Activated CD8-positive, alpha-beta memory T cell treated with anti-CD3 and anti-CD28 coated beads for 36 hours (primary cell): ENCODE results near the gene SMURF1. TPM values are rescaled to one million over a fixed set of nuclear protein-coding genes. Genes with fewer than 3 reads are reported as not detected.

Source experiments
- CTCF ChIA-PET: fragments of 350-600 bp; sonication (Branson Sonifier 250); formaldehyde crosslinking; loops from one replicate; lab custom pipeline; 2021; ENCODE audit warnings: antibody characterized with exemption; lab: Charles Lee
- POLR2A ChIA-PET: fragments of 350-600 bp; sonication (Branson Sonifier 250); formaldehyde crosslinking; loops from one replicate; lab custom pipeline; 2021; ENCODE audit warnings: antibody characterized with exemption; lab: Charles Lee
- total RNA-seq, 2 experiments: library from RNA; stranded (reverse); gene quantifications; one replicate each; pipeline ENCODE4 v1.2.3, GENCODE V29; 2021

SMURF1 gene
- total RNA-seq, 2 experiments from 2014 or later = 14.0 to 14.4 TPM

DNA sequence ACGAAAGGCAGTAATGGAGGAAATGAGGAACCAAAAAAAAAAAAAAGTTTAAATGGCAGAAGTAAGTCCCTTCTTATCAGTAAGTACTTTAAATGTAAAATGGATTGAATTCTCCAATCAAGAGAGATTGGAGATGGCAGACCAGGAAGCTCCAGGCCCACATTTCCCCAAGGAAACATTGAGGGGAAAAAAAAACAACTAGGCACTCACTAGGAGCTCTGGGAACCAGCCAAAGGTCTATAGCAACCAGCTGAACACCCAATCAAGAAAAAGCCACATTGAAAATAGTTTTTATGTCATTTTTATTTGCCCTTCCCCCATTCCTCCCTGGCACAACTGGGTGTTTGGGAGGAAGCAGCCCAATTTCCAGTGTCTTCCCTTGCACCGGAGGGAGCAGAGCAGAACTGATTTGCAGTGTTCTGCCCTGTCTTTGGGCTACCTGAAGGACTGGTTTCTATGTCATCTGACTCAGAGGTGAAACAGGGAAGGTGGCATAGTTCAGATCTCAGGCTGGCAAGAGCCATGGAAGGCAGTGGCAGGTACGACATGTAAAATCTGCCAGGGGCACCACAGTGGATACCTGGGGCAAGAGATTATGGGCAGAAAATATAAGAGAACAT lies 121.9 kb downstream of the SMURF1 start:
- POLR2A ChIA-PET = interaction anchor here (0.6 kb wide), 1 partner anchor 120 kb away, joined by 3 read pairs; no protein-coding TSS in a partner anchor
- CTCF ChIA-PET = interaction anchor here (0.9 kb wide), 1 partner anchor 17 kb away, joined by 3 read pairs; no protein-coding TSS in a partner anchor

DNA sequence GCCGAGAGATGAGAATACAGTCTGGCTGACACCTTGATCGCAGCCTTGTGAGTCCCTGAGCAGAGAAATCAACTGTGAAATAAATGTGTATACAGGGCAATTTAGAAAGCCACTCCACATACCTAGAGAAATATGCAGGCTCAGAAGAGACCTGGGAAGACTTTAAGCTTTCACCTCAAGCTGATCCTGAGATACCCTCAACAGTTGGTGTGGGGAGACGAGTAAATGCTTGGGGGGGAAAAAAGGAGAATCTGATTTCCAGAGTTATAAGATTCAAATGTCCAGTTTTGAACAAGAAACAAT lies 123.5 kb downstream of the SMURF1 start:
- ChIA-PET POLR2A (no interaction called here), CTCF (no interaction called here)

DNA sequence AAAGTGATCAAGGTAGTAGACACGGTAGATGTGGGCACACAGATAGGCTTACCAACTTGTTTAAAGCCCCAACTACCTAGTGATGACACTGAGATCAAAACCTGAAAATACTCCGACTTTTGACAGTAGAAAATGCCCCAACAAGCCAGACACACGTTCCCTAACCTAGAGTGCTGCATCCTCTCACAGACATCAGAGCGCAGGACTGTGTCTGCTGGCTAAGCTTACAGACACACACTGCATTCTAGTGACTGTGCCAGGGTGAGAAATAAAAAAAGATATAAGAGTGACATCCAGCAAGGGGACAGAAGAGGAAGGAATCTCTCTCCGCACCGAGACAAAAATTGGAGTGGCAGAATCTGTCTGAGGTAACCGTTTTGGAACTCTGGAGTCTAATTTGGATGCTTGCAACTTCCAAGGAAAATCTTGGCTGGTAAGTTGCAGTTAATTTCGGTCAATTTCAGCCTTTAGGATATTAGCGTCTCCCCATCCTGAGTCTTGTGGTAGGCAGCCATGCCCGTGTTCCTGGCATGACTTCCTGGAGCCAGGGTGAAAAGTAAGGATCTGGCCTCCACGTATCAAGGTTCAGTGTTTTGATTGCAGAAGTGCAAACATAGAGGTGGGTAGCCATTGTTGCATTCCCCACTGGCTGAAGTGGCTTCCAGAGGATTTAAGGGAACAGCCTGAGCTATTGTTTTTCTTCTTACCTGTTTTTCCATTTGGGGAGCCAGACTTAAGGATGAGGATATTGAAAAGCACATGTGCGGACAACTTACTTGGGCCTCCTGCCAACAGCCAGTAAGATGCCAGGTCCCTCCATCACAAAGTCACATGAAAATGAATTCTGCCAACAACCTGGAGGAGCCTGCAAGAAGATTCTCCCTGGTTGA lies 124.1 kb downstream of the SMURF1 start:
- ChIA-PET POLR2A (no interaction called here), CTCF (no interaction called here)

DNA sequence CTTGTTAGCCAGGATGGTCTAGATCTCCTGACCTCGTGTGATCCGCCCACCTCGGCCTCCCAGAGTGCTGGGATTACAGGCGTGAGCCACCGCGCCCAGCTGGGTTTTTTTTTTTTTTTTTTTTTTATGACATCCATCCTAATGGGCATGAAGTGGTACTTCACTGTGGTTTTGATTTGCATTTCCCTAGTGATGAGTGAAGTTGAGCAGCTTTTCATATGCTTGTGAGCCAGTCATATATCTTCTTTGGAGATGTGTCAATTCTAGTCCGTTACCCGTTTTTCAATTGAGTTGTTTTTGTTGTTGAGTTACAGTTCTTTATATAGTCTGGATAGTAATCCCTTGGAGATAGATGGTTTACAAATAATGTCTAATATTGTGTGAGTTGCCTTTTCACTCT lies 127.7 kb downstream of the SMURF1 start:
- CTCF ChIA-PET = no interaction called here

DNA sequence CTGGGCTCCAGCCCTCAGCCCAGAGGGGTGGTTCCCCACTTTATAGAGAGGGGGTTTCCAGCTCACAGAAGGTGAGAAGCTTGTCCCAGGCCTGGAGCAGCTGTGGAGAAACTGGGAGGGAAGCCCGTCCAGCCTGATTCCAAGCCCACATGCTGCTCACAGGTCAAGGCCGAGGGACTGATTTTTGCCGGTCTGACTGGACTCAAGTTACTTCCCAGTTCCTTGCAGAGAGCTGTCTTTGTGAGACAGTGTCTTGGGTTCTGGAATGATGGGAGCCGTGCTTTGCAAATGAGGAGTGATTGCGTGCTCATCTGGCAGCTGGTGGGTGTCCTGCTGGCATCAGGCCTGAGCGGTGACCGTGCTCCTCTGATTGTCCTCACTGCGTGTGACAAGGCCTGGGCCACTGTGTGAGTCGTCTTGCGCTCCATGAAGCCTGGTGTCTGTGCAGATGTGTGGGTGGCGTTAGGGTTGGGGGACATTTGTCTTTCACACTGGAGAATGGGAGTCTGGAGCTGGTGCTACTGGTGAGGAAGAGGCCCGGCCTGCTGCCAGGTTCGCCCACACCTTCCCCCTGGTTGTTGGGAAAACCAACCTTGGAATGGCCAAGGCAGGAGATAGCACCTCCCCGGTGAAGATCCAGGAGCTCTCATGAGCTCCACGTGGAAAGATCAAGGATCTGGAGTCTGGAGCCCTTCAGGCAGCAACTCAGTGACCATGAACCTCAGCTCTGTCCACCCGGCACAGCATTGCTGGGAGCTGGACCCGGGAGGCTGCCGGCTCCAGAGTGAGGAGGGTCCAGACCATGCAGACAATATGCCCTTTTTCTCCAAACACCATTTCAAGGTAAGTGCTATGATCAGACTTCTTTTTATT lies 129.6 kb downstream of the SMURF1 start:
- CTCF ChIA-PET = no interaction called here
- POLR2A ChIA-PET = no interaction called here

More for the DNA sequence above, 127.7 kb downstream of the SMURF1 start:
- POLR2A ChIA-PET = interaction anchor here (0.6 kb wide), 2 partner anchors 19 to 313 kb away, joined by 3 to 7 read pairs; no protein-coding TSS in a partner anchor

DNA sequence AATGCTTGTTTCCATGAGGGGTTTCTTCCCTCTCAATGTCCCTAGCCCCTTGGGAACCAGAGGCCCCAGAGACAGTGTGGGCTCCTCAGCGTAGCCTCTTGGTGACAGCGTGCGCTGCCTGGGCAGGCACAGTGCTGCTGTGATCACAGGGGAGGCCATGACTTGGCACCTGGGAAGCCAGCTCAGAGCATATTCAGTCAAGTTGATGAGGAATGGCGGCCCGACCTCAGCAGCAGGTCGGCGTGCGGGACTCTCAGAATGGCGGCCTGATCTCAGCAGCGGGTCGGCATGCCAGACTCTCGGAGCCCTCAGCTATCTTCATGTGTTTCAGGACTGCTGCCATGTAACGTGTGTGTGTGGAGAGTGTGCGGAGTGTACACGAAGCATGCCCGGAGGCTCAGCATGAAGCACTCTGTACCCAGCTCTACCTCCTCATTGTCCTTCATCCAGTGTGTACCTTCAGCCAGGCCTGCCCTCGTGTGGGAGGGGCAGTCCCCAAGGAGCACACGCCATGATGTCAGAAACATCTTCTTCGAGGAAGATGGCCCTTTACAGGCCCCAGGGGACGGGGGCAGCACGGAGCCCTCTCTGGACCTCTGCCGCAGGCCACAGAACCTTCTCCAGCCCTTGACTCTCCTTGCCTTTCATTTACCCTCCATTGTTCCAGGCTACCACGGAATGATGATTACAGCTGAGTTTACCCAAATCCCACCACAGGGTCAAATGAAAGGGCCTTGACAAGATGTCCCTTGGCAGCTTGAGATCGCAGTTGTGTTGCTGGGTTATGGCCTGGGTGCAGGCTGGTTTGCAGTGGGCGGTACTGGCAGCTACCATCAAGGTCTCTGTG lies 130.4 kb downstream of the SMURF1 start:
- ChIA-PET CTCF (no interaction called here), POLR2A (no interaction called here)

DNA sequence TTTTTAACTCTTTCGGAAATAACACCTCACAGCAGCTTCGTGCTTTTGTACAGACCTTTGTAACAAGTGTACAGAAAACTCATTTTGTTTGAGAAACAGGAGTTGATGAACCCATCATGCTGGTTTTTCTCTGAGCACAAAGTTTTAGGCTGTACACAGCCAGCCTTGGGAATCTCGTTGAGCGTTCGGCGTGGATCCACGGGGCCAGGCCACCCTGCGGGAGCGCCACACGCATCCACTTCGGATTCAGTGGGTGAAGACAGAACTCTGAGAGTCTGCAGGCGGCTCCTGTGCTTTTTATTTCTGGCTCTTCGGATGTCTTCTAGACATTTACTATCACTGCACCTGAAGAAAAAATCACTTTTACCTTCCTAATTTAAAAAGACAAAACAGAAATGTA lies 131.2 kb downstream of the SMURF1 start:
- ChIA-PET CTCF (no interaction called here), POLR2A (no interaction called here)

DNA sequence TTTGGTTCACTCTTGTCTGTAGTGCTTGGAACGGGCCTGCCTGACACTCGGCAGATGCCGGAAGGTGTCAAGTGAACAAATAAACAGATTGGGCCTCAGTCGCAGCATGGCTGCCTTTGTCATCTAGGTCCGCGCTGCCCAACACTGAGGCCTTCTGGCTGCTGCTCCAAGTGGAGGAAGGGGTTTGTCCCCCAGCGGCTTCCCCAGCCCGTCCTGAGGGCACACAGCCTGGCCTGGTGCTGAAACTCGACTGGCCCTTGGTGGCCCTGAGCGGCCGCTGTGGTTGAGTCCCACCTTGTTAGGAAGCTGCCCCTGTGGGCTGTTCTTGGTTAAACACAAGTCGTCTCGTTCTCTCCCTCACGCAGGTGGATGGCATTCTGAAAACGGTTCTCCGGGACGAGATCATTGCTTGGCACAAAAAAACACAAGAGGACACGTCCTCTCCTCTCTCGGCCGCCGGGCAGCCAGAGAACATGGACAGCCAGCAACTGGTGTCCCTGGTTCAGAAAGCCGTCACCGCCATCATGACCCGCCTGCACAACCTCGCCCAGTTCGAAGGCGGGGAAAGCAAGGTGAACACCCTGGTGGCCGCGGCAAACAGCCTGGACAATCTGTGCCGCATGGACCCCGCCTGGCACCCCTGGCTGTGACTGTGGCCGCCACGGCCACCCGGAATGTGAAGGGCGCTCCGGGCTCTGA lies 132.1 kb downstream of the SMURF1 start:
- POLR2A ChIA-PET = no interaction called here
- CTCF ChIA-PET = no interaction called here

DNA sequence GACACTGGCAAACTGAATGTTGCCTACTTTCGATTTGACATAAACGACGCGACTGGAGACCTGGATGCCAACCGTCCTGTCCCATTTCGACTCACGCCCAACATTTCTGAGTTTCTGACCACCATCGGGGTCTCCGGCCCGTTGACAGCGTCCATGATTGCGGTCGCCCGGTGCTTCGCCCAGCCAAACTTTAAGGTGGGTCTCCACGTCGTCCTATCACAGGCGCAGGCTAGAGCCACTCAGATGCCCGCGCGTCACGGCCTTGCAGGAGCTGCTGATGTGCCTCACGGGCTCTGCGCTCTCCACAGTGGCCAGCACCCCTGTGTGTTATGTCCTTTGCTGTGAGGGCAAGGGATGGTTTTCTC lies 132.6 kb downstream of the SMURF1 start:
- ChIA-PET CTCF (no interaction called here), POLR2A (no interaction called here)

DNA sequence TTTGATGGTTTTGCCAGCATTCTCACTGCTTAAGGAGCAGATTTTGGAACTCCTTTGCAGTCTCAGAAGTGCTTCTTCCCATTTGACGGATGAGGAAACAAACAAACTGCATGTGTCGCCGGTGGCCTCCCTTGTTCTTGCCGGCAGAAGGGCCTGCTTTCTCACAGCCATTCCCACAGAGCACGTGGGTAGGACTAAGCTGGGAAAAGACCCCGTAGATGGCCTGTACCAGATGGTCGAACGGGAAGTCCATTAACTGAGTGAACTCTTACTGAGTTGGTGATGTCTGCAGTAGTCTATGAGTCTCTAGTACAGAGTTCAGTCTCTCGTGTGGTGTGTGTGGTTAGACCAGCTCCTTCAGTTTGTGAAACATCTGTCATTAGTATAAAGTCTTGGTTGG lies 133.6 kb downstream of the SMURF1 start:
- CTCF ChIA-PET = no interaction called here
- POLR2A ChIA-PET = no interaction called here

DNA sequence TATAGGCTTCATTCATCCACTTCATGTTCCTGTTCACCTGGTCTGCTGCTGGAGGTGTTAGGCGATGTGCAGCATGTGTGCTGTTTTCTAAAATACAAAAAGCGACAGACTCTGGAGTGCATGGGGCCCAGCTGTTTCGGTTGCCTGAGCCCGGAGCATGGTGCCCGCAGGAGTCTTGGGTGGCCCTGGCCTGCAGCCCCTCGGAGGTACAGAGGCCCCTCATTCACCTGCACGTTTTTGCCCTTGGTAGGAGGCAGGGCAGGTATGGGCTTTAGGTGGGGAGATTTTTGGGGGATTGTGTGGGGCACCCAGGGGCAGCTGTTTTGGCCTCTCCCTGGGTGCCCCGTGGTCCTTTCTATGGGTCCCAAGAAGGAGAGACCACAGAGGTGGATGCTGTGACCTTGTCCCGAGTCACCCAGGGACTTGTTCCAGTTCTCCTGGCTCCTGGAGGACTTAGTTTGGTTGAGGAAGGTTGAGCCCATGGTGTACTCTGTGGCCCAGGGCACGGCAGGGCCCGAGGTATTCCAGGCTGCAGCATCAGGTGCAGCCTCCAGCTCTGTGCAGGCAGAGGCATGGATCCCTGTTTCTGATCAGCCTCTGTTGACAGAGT lies 134.9 kb downstream of the SMURF1 start:
- POLR2A ChIA-PET = no interaction called here
- CTCF ChIA-PET = no interaction called here

DNA sequence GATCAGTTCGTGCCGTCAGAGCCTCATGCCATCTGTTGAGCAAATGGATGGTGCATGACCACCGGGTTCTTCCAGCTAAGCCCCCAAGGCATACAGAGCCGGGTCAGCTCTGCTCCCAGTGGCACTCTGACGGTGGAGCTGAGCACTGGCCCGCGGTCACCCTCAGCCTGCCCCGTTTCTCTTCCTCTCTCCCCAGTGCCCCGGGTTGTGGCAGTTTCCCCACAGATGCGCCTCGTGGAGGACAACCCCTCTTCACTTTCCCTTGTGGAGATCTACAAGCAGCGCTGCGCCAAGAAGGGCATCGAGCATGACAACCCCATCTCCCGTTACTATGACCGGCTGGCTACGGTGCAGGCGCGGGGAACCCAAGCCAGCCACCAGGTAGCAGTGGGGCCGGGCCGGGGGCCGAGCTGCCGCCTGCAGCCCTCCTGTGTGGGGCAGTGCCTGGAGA lies 135.7 kb downstream of the SMURF1 start:
- CTCF ChIA-PET = no interaction called here

DNA sequence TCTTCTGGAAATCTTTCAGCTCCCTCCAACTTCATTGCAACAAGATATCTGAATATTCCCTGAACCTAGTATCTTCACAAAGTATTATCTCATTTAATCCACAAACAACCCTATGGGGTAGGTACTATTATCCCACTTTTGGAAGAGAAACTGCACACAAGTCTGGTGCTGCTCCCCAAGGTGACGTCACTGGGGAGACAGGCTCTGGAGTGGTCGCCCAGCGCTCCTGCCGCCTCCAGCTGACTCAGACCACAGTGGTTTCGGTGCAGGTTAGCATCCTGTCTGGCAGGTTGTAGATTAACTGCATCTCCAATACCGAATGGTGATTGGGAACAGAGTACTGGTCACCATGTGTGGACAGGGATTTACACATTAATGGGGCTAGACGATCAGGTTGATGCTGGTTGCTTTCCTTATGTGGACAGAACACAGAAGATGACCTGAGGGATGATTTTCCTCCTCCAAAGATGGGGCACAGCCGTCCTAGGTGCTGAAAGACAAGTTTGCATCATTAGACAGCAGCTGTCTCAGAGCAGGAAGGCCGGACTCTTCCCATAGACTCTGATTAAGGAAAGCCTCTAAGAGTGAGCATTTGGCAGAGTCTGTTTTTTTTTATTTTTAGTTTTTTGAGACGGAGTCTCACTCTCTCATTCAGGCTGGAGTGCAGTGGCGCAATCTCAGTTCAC lies 137.0 kb downstream of the SMURF1 start:
- POLR2A ChIA-PET = no interaction called here
- CTCF ChIA-PET = no interaction called here

More for the DNA sequence above, 135.7 kb downstream of the SMURF1 start:
- POLR2A ChIA-PET = no interaction called here

DNA sequence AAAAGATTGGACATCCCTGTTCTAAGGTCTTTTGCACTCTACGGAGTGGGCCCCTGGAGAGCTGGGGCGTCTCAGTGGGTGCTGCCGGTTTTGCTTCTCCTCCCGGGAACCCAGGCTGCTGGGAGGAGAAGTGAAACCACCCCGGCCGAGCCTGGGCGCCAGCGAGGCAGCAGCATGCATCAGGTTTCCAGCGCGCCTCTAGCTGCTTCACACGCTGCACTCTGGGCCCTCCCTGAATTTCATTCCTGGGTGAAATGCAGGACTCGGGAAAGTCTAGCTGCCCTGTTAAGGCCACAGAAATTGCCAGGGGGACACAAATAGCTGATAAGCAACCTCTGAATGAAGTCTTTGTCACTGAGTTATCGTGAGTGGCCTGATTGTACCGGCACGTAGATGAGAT lies 138.1 kb downstream of the SMURF1 start:
- CTCF ChIA-PET = no interaction called here
- POLR2A ChIA-PET = no interaction called here

DNA sequence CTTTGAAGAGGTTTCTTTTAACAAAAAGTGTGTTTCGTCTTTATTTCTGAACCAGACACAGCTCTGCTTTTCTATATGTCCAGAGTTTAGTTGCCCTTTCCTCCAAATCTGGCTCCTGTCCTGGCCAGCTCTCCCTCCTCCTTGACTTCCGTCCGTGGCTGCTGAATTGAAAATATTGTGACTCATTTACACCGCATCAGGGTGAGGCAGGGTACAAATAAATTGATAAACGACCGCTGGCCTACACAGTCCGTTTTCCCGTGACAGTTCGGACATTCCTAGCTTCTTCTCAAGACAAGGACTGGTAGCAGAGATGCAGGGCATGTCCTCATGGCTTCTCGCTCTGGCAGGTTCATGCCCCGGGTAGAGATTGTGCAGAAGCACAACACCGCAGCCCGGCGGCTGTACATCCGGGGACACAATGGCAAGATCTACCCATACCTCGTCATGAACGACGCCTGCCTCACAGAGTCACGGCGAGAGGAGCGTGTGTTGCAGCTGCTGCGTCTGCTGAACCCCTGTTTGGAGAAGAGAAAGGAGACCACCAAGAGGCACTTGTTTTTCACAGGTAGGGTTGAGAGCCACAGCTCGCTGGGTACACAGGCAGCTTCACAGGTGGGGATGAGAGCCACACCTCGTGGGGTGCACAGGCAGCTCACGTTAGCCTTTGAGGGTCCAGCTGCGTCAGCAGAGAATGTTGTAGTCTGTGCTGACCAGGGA lies 139.0 kb downstream of the SMURF1 start:
- CTCF ChIA-PET = no interaction called here
- POLR2A ChIA-PET = interaction anchor here (0.5 to 0.6 kb wide), 2 partner anchors 55 to 59 kb away, joined by 4 to 8 read pairs; no protein-coding TSS in a partner anchor

DNA sequence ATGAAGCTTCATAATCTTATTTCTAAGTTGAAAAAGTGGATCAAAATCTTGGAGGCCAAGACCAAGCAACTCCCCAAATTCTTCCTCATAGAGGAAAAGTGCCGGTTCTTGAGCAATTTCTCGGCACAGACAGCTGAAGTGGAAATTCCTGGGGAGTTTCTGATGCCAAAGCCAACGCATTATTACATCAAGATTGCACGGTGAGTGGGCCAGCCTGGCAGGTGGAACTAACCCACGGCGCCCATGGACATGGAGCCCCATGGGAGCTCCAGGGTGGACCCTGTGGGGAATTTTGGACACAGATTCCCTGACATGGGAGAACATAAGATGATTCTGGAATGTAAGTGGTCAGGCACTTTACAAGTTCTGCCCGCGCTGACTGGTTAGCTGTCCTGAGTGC lies 139.7 kb downstream of the SMURF1 start:
- ChIA-PET CTCF (no interaction called here), POLR2A (no interaction called here)

DNA sequence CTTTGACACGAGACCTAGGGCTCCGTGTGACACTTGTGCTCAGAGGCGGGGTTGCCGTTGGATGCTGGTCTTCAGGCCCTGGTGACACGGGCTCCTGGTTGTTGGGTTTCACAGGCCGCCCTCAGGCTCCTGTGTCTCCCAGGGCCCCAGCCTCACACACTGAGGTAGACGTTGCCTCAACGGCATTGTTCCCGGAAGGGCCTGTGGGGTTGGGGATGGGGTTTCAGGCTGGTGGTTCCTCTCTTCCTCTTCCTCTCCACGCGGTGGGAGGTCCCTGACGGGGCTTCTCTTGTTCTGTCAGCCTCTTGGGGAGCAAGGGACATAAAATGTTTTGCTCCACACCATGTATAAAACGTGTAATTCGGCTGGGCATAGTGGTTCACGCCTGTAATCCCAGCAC lies 140.5 kb downstream of the SMURF1 start:
- ChIA-PET POLR2A (no interaction called here), CTCF (no interaction called here)
